Small intestine (tissue), 16 donors: ENCODE measurements around the gene ZNF84. TPM values are rescaled to one million over a fixed set of nuclear protein-coding genes. Genes with fewer than 3 reads are reported as not detected.

Experiments
- DNase-seq, 2 donors: peaks; one replicate each; pipeline versions ENCODE4 v3.0.0 to v3.0.0-alpha.2; 2013
- FAIRE-seq: peaks from 2 replicates; lab custom pipeline; 2012; peaks lifted over from hg19 to GRCh38; lab: Jason Lieb, UNC
- H3K27ac ChIP-seq, 3 donors: one replicate each; pipeline ENCODE4 v1.5.1; 2013; ENCODE audit warnings: low read length in 2 of 3, mild to moderate bottlenecking in 2 of 3, control low read depth in 1 of 3, inconsistent platforms in 1 of 3, low read depth in 1 of 3, moderate library complexity in 1 of 3
- H3K27me3 ChIP-seq, 3 donors: one replicate each; pipeline ENCODE4 v1.6.1; 2013; ENCODE audit warnings: low read length in 3 of 3, inconsistent platforms in 1 of 3; ENCODE audit not compliant: control insufficient read depth in 3 of 3, insufficient read depth in 3 of 3
- H3K36me3 ChIP-seq, 3 donors: one replicate each; pipeline ENCODE4 v1.6.1; 2013; ENCODE audit warnings: low read length in 3 of 3, inconsistent platforms in 1 of 3, low read depth in 1 of 3, mild to moderate bottlenecking in 1 of 3, moderate library complexity in 1 of 3; ENCODE audit not compliant: control insufficient read depth in 3 of 3, insufficient read depth in 2 of 3
- H3K4me1 ChIP-seq, 3 donors: one replicate each; pipeline ENCODE4 v1.6.1; 2013; ENCODE audit warnings: low read length in 2 of 3, inconsistent platforms in 1 of 3, low read depth in 1 of 3, mild to moderate bottlenecking in 1 of 3, moderate library complexity in 1 of 3; ENCODE audit not compliant: control insufficient read depth in 3 of 3, insufficient read depth in 2 of 3
- H3K4me3 ChIP-seq, 3 donors: one replicate each; pipeline ENCODE4 v1.5.1; 2013; ENCODE audit warnings: low read length in 3 of 3, control low read depth in 1 of 3, inconsistent platforms in 1 of 3, low read depth in 1 of 3, mild to moderate bottlenecking in 1 of 3, moderate library complexity in 1 of 3
- H3K9me3 ChIP-seq, 2 donors: one replicate each; pipeline ENCODE4 v1.6.1; 2013; ENCODE audit warnings: low read depth in 1 of 2, low read length in 1 of 2; ENCODE audit not compliant: control insufficient read depth in 2 of 2, insufficient read depth in 1 of 2
- WGBS, 3 donors: extraction: QIAGEN DNeasy Blood & Tissue Kit; methylation state at CpG; one replicate each; pipeline ENCODE4 v1.1.7; 2013; 5-methylcytosine and 5-hydroxymethylcytosine counted together
- long read RNA-seq, 10 donors: transcript quantifications; one replicate each; lab custom pipeline, GENCODE V29; 2026
- polyA plus RNA-seq, 4 donors: library from polyadenylated mRNA; stranded (reverse) in 3 of 4; unstranded in 1 of 4; fragments of 200-250 nt in 3 of 4; fragments of 120-200 nt in 1 of 4; gene quantifications; one replicate each; pipeline versions ENCODE4 v1.2.1 to v1.2.3, GENCODE V29; 2013
- donor health status: healthy with polysubstance abuse.
- donor health status: control.
- donor health status: control.
- donor health status: Bipolar disorder and iron deficiency.
- donor health status: healthy.

ZNF84 gene
- 10 to 100 TPM in 1 of 4 donors, 1 to 10 TPM in 3; 3.0 to 36.1 (median 5.4) TPM for polyA plus RNA-seq
- long read RNA-seq, donor 1, partial matches to known transcripts, result 0 of 6 reads
- long read RNA-seq, donor 1, other reads (novel, unspliced or antisense), result 0 of 6 reads
- long read RNA-seq, donor 2, partial matches to known transcripts, result 0 of 1 reads
- long read RNA-seq, donor 2, other reads (novel, unspliced or antisense), result 0 of 1 reads
- long read RNA-seq, donor 3, partial matches to known transcripts, result 0 of 1 reads
- long read RNA-seq, donor 3, other reads (novel, unspliced or antisense), result 0 of 1 reads
- long read RNA-seq, donor 4, partial matches to known transcripts, result 0 of 1 reads
- long read RNA-seq, donor 4, other reads (novel, unspliced or antisense), result 0 of 1 reads
- long read RNA-seq, donor 5, result 0 reads
- long read RNA-seq, donor 6, partial matches to known transcripts, result 0 of 2 reads
- long read RNA-seq, donor 6, other reads (novel, unspliced or antisense), result 0 of 2 reads
- long read RNA-seq, donor 7, result 0 reads
- long read RNA-seq, donor 8, result 0 reads
- long read RNA-seq, donor 9, result 0 reads
- long read RNA-seq, donor 10, full-length matches to known transcripts, result 2 of 2 reads
- long read RNA-seq, donor 10, partial matches to known transcripts, result 0 of 2 reads
- long read RNA-seq, donor 10, other reads (novel, unspliced or antisense), result 0 of 2 reads

DNA sequence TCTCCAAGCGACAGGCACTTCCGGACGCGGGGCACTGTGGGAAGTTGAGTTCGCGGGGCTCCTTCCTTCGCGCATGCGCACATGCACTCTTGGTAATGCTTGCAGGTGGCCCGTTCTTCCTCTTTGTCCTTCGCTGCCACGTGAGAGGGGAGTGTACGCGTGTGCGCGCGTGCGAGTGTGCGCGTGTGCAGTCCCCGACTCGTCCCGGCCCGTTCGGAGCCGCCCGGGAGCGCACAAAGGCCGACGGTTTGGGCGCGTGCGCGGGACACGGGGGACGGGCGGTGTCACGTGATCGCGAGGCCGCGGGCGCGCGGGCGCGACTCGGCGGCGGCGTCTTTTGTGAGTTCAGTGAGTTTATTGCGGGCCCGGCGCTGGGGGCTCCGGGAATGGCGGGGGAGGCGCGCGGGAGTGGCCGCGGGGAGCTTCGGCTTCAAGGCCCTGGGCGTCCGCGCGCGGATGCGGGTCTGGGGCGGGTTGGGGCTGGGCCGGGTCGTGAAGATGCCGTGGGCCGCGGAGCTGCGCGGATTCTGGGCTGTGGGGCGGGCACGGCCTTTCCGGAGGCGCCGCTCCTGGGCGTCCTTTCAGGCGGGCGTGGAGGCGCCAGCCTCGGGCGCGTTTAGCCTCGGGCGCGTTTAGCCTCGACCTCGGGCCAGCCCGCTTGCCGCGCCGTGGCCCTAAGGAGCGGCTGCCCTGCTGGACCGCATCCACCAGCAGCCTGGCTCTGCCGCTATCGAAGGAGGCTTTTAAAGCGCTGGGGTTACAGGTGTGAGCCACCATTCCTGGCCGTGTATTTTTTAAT lies at the start of gene ZNF84:
Gene ZNF84 (plus strand): TSS at position 303 of the 799 bp plus-strand sequence. CDS start 3,959 bp downstream, outside the sequence.
- Histone ChIP-seq H3K4me1 (peaks cover 0 to 2% (median 0%) of the 10 kb centered on the region in 3 donors), H3K27me3 (no peaks in the 10 kb centered on the region), H3K4me3 (peak within 1 kb of the TSS; percentile 68 to 80 (median 75)), H3K27ac (peak within 1 kb of the TSS; percentile 96 to 99 (median 97)), H3K9me3 (peaks cover 1 to 40% of the 10 kb centered on the region in 2 donors), H3K36me3 (peaks cover 5 to 10% (median 5%) of the 10 kb centered on the region in 3 donors)
- FAIRE-seq, result no peak
- peak; percentile 99 for DNase-seq
- WGBS, 3 donors, result 0% methylated on average over 75 to 103 of the region's 103 CpGs

DNA sequence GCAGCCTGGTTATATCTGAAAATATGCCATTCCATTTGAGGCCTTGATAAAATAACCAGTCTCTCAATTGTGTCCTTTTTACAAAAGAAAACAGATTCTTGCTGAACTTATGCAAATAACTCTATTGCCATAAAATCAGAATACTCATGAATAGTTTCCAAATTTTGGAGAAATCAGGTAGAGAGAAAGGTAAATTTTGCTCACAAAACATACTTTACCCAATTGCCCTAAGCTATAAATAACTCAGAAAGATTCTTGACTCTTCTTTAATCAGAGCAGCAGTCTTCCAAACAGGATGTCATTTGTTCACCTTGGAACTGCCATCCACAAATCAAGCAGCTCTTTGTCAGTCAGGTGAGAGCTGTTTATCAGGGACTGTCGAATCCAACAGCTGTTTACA lies 38.6 kb upstream of the ZNF84 start:
- no peaks in the 10 kb centered on the region for H3K27me3 ChIP-seq
- H3K4me1 ChIP-seq, result no peaks in the 10 kb centered on the region
- H3K27ac ChIP-seq, result no peak overlapping the region
- H3K4me3 ChIP-seq, result no peak overlapping the region
- FAIRE-seq, result no peak
- peaks cover 4 to 77% of the 10 kb centered on the region in 2 donors for H3K9me3 ChIP-seq
- WGBS, 3 donors, result 42 to 50% (median 42%) methylated on average over 1 of the region's 1 CpG
- DNase-seq, result no peak
- peaks cover 8 to 26% (median 12%) of the 10 kb centered on the region in 3 donors for H3K36me3 ChIP-seq

DNA sequence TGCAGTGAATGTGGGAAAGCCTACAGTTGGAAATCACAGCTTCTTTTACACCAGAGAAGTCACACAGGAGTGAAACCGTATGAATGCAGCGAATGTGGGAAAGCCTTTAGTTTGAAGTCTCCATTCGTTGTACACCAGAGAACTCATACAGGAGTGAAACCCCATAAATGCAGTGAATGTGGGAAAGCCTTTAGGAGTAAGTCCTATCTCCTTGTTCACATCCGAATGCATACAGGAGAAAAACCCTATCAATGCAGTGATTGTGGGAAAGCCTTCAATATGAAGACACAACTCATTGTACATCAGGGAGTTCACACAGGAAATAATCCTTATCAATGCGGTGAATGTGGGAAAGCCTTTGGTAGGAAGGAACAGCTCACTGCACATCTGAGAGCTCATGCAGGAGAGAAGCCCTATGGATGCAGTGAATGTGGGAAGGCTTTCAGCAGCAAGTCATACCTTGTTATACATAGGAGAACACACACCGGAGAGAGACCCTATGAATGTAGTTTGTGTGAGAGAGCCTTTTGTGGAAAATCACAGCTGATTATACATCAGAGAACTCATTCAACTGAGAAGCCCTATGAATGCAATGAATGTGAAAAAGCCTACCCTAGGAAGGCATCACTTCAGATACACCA lies 26.5 kb upstream of the ZNF84 start:
- no peak overlapping the region for H3K27ac ChIP-seq
- no peak for FAIRE-seq
- 89 to 98% (median 95%) methylated on average over 6 of the region's 6 CpGs for WGBS, 3 donors
- no peaks in the 10 kb centered on the region for H3K4me1 ChIP-seq
- H3K27me3 ChIP-seq, result no peaks in the 10 kb centered on the region
- no peak overlapping the region for H3K4me3 ChIP-seq
- DNase-seq, result no peak
- H3K36me3 ChIP-seq, result peaks cover 41 to 45% (median 44%) of the 10 kb centered on the region in 3 donors
- peaks cover 3 to 85% of the 10 kb centered on the region in 2 donors for H3K9me3 ChIP-seq

DNA sequence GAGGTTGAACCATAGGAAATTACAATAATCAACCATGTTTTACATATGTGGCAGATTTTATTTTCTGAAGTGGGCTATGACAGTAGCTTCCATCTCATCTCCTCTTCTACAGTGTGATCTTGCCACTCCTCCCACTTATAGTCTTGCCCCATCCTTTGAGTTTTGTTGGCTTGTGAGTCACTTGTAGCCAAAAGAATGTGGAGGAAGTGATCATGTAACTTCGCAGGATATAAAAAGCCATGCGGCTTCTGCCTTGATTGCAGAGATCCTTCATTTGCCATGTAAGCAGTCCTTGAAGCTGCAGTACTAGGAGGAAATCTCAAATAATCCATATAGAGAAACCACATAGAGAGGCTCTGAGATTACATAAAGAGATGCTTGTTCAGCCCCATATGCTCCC lies 13.7 kb upstream of the ZNF84 start:
- Histone ChIP-seq H3K36me3 (peaks cover 0 to 2% (median 0%) of the 10 kb centered on the region in 3 donors), H3K27ac (no peak overlapping the region), H3K4me1 (no peaks in the 10 kb centered on the region), H3K27me3 (no peaks in the 10 kb centered on the region), H3K4me3 (no peak overlapping the region), H3K9me3 (peaks cover 0 to 61% of the 10 kb centered on the region in 2 donors)
- WGBS, 3 donors, result 86 to 94% (median 92%) methylated on average over 2 of the region's 2 CpGs
- DNase-seq (no peak), FAIRE-seq (no peak)

DNA sequence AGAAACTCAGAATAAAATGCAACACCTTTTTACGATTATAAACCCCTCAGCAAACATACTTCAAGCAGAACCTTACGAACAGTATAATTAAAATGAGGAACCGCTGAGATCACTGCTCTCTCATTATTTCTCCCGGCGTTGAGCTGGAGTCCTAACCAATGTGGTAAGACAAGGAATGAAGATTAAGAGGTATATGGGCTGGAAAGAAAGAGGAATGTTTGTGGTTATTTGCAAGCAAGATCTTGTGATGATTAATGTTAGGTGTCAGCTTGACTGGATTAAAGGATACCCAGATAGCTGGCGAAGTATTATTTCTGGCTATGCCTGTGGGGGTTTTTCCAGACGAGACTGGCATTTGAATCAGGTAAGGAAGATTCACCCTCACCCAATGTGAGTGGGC lies 10.3 kb upstream of the ZNF84 start:
- no peak overlapping the region for H3K27ac ChIP-seq
- FAIRE-seq (no peak), DNase-seq (no peak)
- no peak overlapping the region for H3K4me3 ChIP-seq
- H3K9me3 ChIP-seq, result peaks cover 0 to 67% of the 10 kb centered on the region in 2 donors
- no peaks in the 10 kb centered on the region for H3K4me1 ChIP-seq
- 91 to 93% (median 91%) methylated on average over 7 of the region's 7 CpGs for WGBS, 3 donors
- H3K36me3 ChIP-seq, result no peaks in the 10 kb centered on the region
- H3K27me3 ChIP-seq, result no peaks in the 10 kb centered on the region

DNA sequence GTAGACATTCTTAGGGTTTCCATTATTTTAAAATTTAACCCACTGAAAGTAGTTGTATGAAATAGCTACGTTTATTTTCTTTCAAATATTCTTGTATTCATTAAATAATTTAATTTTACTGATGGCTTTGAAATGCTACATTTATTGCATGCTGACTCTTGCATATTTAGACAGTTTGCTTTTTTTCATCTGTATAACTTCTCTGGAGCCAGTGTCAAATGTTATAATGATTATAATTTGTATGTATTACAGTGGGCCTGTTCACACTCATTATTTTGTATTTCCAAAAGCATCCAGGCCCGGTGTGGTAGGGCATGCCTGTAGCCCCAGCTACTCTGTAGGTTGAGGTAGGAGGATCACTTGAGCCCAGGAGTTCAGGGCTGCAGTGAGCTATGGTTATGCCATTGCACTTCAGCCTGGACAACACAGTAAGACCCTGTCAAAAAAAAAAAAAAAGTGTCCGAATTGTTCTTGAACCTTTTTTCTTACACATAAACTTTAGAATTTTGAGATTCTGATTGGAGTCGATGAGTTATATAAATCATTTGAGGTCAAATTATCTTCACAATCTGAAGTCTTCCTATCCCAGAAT lies 905 bp downstream of the ZNF84 start:
- no peaks in the 10 kb centered on the region for H3K27me3 ChIP-seq
- peak overlapping the region; percentile 1 to 75 (median 15) for H3K4me3 ChIP-seq
- peak overlapping the region in 1 of 3 donors; percentile 97 for H3K27ac ChIP-seq
- FAIRE-seq (no peak), DNase-seq (no peak)
- H3K4me1 ChIP-seq, result peaks cover 0 to 2% (median 0%) of the 10 kb centered on the region in 3 donors
- 52 to 58% (median 57%) methylated on average over 4 of the region's 4 CpGs for WGBS, 3 donors
- H3K36me3 ChIP-seq, result peaks cover 5 to 15% (median 13%) of the 10 kb centered on the region in 3 donors
- H3K9me3 ChIP-seq, result peaks cover 1 to 44% of the 10 kb centered on the region in 2 donors

DNA sequence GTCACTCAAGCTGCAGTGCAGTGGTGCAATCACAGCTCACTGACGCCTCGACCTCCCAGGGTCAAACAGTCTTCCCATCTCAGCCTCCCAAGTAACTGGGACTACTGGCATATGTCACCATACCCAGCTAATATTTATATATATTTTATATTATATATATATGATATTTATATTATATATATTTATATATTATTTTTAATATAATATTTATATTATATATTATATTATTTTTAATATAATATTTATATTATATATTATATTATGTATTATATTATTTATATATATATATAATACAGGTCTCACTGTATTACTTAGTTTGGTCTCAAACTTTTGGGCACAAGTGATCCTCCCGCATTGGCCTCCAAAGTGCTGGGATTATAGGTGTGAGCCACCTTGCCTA lies 9.4 kb downstream of the ZNF84 start:
- H3K4me3 ChIP-seq, result no peak overlapping the region
- peaks cover 37 to 64% (median 58%) of the 10 kb centered on the region in 3 donors for H3K36me3 ChIP-seq
- H3K9me3 ChIP-seq, result peaks cover 10 to 85% of the 10 kb centered on the region in 2 donors
- WGBS, 3 donors, result 97 to 98% (median 97%) methylated on average over 3 of the region's 3 CpGs
- H3K27me3 ChIP-seq, result no peaks in the 10 kb centered on the region
- FAIRE-seq, result no peak
- H3K27ac ChIP-seq, result no peak overlapping the region
- H3K4me1 ChIP-seq, result no peaks in the 10 kb centered on the region
- no peak for DNase-seq
